Testis (tissue), 2 donors: Measurements from ENCODE around the gene SLC26A8.

Source experiments
- CTCF ChIP-seq, 3 experiments: fragments of 450-650 bp in 2 of 3; fragments of 200-600 bp in 1 of 3; sonication (generic) in 1 of 3; IDR thresholded peaks; one replicate each; pipeline ENCODE4 v1.5.1; 2016 to 2019; ENCODE audit warnings: antibody characterized with exemption in 3 of 3, mild to moderate bottlenecking in 2 of 3, moderate library complexity in 1 of 3
- POLR2A ChIP-seq: fragments of 450-650 bp; IDR thresholded peaks from one replicate; pipeline ENCODE4 v1.6.1; 2017; ENCODE audit warnings: antibody characterized with exemption, mild to moderate bottlenecking, moderate library complexity

- no peak for TF ChIP-seq CTCF (IDR thresholded peaks at IDR 0.05)
- no peak for TF ChIP-seq POLR2A
These were observed 49.1 kb upstream of the SLC26A8 start for GRCh38 chr6:36073587-36073986.
